HepG2 (cell line): Measurements from ENCODE around the gene RAP1A. TPM values are rescaled to one million over a fixed set of nuclear protein-coding genes. Genes with fewer than 3 reads are reported as not detected.

ENCODE experiments used
- AFF4 ChIP-seq: sonication (generic); formaldehyde crosslinking; IDR thresholded peaks from 2 replicates; pipeline ENCODE4 v1.4.0; 2020; ENCODE audit warnings: missing genetic modification reagents
- AKAP8 ChIP-seq: sonication (generic); formaldehyde crosslinking; IDR thresholded peaks from 2 replicates; pipeline ENCODE4 v1.5.1; 2020; ENCODE audit warnings: mild to moderate bottlenecking, missing genetic modification reagents
- CC2D1A ChIP-seq: sonication (generic); formaldehyde crosslinking; IDR thresholded peaks from 2 replicates; pipeline ENCODE4 v1.8.1; 2023; ENCODE audit warnings: mild to moderate bottlenecking, missing genetic modification reagents
- CENPT ChIP-seq: sonication (generic); formaldehyde crosslinking; IDR thresholded peaks from 2 replicates; pipeline ENCODE4 v1.8.0; 2022; ENCODE audit warnings: low read depth, mild to moderate bottlenecking, moderate library complexity, missing genetic modification reagents
- CREM ChIP-seq, 2 experiments: sonication (generic) in 1 of 2; formaldehyde crosslinking in 1 of 2; IDR thresholded peaks; 2 replicates each; pipeline versions ENCODE4 v1.4.0 to v1.6.1; 2016 to 2020; ENCODE audit warnings: antibody characterized with exemption in 1 of 2, mild to moderate bottlenecking in 1 of 2, missing genetic modification reagents in 1 of 2
- ELK4 ChIP-seq: sonication (generic); formaldehyde crosslinking; IDR thresholded peaks from 2 replicates; pipeline ENCODE4 v1.9.0; 2021; ENCODE audit warnings: missing genetic modification reagents, borderline replicate concordance
- FOXO4 ChIP-seq: sonication (generic); formaldehyde crosslinking; conservative IDR thresholded peaks from 2 replicates; pipeline ENCODE4 v1.8.1; 2023; ENCODE audit warnings: missing genetic modification reagents
- GPBP1L1 ChIP-seq: sonication (generic); formaldehyde crosslinking; IDR thresholded peaks from 2 replicates; pipeline ENCODE4 v1.5.0; 2020; ENCODE audit warnings: mild to moderate bottlenecking, missing genetic modification reagents
- JDP2 ChIP-seq: sonication (generic); formaldehyde crosslinking; IDR thresholded peaks from 2 replicates; pipeline ENCODE4 v1.8.1; 2022; ENCODE audit warnings: missing genetic modification reagents, borderline replicate concordance
- NCOR1 ChIP-seq: fragments of 200-600 bp; sonication (generic); IDR thresholded peaks from 2 replicates; pipeline ENCODE4 v1.7.0; 2017; ENCODE audit warnings: antibody characterized with exemption, low read length, borderline replicate concordance
- PHF21A ChIP-seq: sonication (generic); formaldehyde crosslinking; IDR thresholded peaks from 2 replicates; pipeline ENCODE4 v1.5.0; 2020; ENCODE audit warnings: mild to moderate bottlenecking, missing genetic modification reagents
- RBAK ChIP-seq: sonication (generic); formaldehyde crosslinking; IDR thresholded peaks from 2 replicates; pipeline ENCODE4 v1.5.1; 2020; ENCODE audit warnings: mild to moderate bottlenecking, missing genetic modification reagents
- ZBTB2 ChIP-seq: sonication (generic); formaldehyde crosslinking; IDR thresholded peaks from 2 replicates; pipeline ENCODE4 v1.8.0; 2022; ENCODE audit warnings: low read depth, missing genetic modification reagents
- ZBTB3 ChIP-seq: sonication (generic); formaldehyde crosslinking; IDR thresholded peaks from 2 replicates; pipeline ENCODE4 v1.4.0; 2020; ENCODE audit warnings: low read depth, mild to moderate bottlenecking, moderate library complexity, missing genetic modification reagents, borderline replicate concordance
- ZNF234 ChIP-seq: sonication (generic); formaldehyde crosslinking; conservative IDR thresholded peaks from 2 replicates; pipeline ENCODE4 v1.5.1; 2020; ENCODE audit warnings: mild to moderate bottlenecking, missing genetic modification reagents
- ZNF616 ChIP-seq: sonication (generic); formaldehyde crosslinking; IDR thresholded peaks from 2 replicates; pipeline ENCODE4 v1.5.0; 2020; ENCODE audit warnings: low read depth, mild to moderate bottlenecking, missing genetic modification reagents
- polyA plus RNA-seq, 8 experiments: library from polyadenylated mRNA; depleted of rRNA in 3 of 8; stranded (reverse) in 7 of 8; unstranded in 1 of 8; fragments of >200 nt; fragmentation: Illumina TruSeq in 4 of 8; extraction: Trizol in 4 of 8; gene quantifications; 2 replicates each; pipeline versions ENCODE4 v1.2.1 to v1.2.3, GENCODE V29; 2011 to 2016; ENCODE audit warnings: low read depth in 4 of 8, missing spikeins in 1 of 8, mixed read lengths in 1 of 8; ENCODE audit not compliant: insufficient read depth in 1 of 8
- total RNA-seq, 5 experiments: library from RNA; depleted of rRNA; stranded (reverse); fragments of >200 nt; fragmentation: Illumina TruSeq; extraction: Trizol; gene quantifications; 2 replicates each; pipeline ENCODE4 v1.2.3, GENCODE V29; 2016; ENCODE audit warnings: low read depth in 1 of 5

Gene RAP1A
- total and polyA plus RNA-seq, 2 of the 13 experiments (the other 11 are each of a cell fraction or from before 2014, with no cell fraction given): 19.0 to 20.7 TPM

GRCh38 chr1:111755331-111756123 is 135.9 kb downstream of the RAP1A start, which contains the start of gene DDX20 (continued):
- no peak for TF ChIP-seq ELK4 (CRISPR knock-in tag)
- no peak for TF ChIP-seq CENPT (CRISPR knock-in tag)
- no peak for TF ChIP-seq GPBP1L1 (CRISPR knock-in tag)
- no peak; the same call in 1 of the 2 replicates for TF ChIP-seq PHF21A
- TF ChIP-seq FOXO4 (CRISPR knock-in tag): no peak
- no peak for TF ChIP-seq AFF4
- TF ChIP-seq AKAP8: no peak
- no peak for TF ChIP-seq RBAK
- no peak for TF ChIP-seq CC2D1A (CRISPR knock-in tag)
- no peak for TF ChIP-seq ZNF616 (CRISPR knock-in tag)
- TF ChIP-seq ZBTB2 (CRISPR knock-in tag): peak; percentile 69; the same call in 1 of the 2 replicates
- 0 out of 2 replicates have a peak, but pooled peaks have one; percentile 71 for TF ChIP-seq ZBTB3 (CRISPR knock-in tag)
- TF ChIP-seq JDP2 (CRISPR knock-in tag): no peak; the same call in 1 of the 2 replicates
- no peak for TF ChIP-seq ZNF234
- TF ChIP-seq NCOR1: peak; percentile 22; the same call in 1 of the 2 replicates
- no peak for TF ChIP-seq CREM (IDR thresholded peaks at IDR 0.05)
- TF ChIP-seq CREM (CRISPR knock-in tag; IDR thresholded peaks at IDR 0.05): 0 out of 2 replicates have a peak, but pooled peaks have one; percentile 4
